Measurements from ENCODE around the gene LMO1.

Gene LMO1

DNA sequence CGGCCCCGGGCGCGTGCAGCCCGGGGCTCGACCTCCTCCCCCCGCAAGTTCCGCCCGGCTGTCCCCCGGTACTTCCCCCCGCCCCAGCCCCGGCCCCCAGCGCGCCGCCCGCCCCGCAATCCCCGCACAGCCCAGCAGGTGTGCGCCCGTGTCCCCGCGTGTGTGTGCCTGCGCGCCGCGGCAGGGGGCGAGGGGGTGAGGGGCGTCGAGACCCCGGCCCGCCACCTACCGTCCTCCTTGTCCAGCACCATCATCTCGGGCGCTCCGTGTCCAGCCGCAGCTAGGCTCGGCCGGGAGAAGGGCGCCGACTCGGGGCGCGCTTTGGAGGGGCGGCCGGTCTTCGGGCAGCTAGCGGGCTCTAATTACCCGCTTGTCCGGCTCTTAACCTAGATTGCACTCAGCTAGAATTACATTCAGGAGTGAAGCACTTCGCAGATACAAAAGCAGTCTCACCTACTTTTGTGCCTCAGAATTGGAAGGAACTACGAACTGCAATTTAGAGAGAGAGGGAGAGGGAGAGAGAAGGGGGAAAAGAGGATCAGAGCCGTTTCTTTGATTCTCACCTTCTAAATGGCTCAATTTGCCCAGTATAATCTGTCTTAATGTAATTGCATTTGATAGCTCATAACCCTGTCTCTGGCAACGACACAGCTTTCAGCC, 439 bp downstream of the LMO1 start:
- no peak for DNase-seq (ENCODE audit: low read depth in 2 of 2)

DNA sequence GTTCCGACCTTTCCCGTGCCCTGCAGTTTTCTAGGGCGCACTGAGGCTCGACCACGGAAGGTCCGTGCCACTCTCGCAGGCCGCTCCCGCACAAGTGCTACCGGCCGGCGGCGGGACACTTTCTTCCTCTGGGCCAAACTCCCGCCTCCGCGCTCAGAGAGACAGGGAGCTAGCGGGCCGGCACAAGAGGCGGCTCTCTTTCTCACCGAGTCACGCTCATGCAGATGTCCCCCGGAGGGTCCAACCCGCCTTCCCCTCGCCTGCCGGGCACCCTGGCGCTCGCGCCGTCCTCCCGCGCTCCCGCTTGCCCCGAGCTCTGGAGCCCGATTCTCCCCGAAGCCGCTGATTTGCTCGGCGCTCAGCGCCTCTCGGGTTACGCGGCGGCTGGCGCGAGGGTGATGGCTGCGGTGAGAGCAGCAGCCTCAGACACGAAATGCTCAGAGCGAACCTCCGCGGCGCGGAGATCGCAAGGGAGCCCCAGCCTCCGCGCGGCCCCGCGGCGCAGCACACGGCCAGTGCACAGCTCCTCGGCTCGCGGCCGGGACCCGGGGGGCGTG, 1.0 kb downstream of the LMO1 start:
- DNase-seq (ENCODE audit: low read depth in 2 of 2): peak in 1 of 2 donors; percentile 6

DNA sequence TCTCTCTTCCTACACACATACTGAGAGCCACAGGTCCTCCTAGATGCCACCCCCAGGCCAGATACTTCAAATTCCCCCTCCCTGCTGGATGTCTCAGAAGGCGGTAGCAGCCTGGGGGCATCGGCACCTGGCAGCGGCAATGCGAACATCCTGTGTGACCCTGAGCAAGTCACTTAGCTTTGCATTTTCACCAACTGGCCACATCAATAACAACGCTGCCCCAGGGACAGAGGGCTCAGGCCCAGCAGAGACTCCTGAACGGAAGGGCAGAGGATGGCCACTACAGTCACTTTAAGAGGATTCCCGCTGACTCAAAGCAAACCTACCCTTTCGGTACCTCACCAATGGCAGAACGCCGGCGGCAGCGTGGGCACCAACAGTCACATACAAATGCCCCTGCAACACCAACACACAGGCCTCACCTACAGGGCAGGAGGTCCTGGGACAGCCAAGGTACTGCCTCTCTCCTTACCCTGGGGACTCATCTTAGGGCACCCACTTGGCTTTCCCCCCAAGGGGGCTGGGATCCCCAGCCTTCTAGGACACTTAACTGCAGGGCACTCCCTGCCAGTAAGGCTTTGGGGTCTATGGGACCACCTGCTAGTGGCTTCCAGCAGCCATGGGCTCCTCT, 1.6 kb downstream of the LMO1 start:
- DNase-seq (ENCODE audit: low read depth in 2 of 2): no peak

DNA sequence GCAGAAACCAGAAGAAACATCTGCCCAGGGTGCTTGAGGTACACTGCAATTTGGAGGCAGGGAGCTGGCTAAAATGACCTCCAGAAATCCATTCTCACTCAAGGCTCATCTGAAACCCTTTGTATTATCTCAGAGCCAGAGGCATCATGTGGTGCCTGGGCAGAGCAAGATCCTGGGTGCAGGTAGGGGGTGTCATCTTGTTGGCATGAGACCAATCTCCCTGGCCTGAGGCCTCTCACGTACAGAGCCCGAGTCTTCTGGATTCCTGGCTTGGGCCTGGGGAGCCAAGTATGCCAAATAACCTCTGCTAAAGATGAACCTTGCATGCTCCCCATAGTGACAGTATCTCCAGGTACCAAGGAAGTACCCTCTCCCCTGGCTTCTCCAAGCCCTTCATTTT, 2.4 kb downstream of the LMO1 start:
- no peak for DNase-seq (ENCODE audit: low read depth in 2 of 2)

DNA sequence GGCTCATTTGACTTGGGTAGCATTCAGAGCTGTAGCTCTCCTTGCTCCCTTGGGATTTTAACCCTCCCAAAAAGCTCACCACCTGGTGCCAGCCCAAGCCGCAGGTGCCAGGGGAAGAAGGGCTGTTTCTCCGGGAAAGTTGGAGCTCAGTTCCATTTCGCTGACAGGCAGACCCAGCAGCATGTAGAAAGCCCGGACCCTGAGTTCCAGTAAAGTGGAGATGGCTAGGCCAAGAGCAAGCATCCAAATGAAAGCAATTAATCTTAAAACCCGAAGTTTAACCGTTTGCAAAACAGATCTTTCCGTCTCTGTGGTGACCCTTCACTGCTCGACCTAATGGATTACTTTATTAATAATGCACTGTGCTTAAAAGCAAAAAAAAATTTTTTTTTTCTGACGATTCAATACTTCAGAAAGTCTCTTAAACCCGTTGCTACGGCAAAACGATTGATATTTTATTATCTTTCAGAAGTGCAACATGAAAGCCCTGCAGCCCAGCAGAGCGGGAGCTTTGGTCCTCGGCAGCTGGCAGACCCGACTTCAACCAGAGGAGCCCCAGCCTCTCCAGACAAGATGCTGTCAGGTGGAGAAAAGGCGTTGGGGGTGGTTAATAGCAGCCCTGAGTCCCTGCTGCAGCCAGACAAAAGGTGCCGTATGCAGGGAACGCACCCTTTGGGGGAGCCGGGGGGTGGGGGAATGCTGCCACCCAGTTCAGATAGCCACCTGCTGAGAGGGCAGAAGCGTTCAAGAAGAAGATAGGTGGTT, 3.3 kb downstream of the LMO1 start:
- DNase-seq (ENCODE audit: low read depth in 2 of 2): no peak

DNA sequence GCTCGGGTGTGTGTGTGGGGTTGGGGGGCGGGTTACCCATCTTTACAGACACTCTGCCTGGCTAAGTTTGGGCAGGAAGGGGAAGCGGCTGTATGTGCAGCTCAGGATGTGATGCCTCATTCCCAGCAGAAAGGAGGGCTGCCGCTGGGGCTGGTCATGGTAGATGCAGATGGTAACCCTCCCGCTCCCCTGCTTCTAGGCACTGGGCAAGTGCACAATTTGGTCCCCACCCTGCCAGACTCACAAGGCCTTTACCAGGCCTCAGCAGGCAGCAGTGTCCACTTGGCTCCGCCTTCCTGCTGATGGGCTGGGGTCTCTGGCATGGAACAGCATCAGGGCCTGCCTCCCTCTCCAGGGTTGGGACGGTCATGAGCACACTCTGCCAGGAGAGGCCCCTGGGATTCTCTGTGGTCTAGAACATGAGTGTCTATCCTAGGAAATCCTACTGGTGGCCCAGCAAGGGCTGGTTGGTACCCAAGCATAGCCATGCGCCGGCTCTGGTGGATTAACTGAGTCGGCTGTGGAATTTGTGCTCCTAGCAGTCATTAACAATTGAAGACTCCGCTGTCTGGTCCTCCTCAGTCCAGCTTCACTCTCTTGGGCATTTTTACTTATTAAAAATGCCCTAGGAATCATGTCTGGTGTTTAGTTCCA, 4.2 kb downstream of the LMO1 start:
- no peak for DNase-seq (ENCODE audit: low read depth in 2 of 2)

DNA sequence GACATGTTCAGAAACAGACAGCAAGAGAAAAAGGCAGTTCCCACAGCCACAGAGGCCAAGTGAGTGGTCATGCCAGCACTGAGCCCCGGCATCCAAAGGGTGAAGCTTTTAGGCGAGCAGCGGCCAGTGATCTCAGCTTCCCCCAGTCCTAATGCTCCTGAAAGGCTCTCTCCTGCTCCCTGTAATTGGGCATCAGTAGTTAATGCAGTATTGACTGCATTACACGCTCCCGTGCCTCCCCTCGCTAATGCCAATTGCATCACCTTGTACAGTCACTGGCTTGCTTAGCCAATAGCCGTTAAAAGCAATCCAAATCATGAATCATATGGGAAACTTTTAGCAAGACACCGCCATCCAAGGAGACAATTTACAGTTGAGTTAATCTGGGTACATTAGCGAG, 4.9 kb downstream of the LMO1 start:
- no peak for DNase-seq (ENCODE audit: low read depth in 2 of 2)

DNA sequence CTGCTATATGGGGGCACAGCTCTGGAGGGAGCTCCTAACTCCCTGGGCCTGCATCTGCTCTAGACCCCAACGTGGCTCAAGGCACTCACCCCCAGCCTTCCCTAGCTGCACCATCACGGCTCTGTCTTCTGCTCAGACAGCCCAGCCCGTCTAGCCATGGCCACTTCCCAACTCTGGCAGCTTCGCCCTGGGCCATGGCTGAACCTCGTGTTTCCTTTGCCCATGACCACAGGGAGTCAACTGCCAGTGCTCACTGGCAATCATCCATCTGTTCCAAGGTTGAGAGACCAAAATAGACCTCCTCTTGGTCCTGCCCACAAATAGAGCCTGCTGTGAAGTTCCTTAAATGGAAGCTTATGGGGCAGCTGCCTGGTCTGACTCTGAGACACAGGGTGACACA, 5.4 kb downstream of the LMO1 start:
- DNase-seq (ENCODE audit: low read depth in 2 of 2): no peak

DNA sequence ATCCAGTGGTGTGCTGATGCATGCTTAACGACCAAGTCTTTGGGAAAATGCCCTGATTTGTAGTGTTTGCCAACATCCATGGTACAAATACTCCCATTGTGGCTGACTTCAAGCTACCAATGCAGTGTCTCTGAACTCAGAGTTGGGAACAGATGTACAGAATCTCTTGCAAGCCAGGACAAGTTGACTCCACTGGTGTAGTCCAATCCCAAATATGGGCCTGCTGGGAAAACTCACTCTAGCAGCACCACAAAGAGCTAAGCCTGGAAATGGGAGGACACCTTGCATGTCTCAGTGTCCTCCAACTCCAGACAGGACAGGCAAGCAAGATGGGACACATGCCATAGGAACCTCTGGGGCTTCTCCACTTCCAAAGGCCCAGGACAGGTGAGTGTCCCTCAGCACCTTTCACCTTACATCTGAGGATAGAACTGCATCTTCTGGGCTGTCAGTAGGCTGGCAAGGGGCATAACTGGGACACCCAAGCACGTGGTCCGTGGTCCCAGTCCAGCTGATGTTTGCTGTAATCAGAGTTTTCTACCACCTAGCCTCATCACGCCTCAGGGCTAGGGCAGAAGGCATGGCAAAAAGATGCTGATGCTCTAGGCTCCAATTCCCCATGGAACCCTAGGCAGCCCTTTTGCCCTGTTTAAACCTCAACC, 6.5 kb downstream of the LMO1 start:
- no peak for DNase-seq (ENCODE audit: low read depth in 2 of 2)

DNA sequence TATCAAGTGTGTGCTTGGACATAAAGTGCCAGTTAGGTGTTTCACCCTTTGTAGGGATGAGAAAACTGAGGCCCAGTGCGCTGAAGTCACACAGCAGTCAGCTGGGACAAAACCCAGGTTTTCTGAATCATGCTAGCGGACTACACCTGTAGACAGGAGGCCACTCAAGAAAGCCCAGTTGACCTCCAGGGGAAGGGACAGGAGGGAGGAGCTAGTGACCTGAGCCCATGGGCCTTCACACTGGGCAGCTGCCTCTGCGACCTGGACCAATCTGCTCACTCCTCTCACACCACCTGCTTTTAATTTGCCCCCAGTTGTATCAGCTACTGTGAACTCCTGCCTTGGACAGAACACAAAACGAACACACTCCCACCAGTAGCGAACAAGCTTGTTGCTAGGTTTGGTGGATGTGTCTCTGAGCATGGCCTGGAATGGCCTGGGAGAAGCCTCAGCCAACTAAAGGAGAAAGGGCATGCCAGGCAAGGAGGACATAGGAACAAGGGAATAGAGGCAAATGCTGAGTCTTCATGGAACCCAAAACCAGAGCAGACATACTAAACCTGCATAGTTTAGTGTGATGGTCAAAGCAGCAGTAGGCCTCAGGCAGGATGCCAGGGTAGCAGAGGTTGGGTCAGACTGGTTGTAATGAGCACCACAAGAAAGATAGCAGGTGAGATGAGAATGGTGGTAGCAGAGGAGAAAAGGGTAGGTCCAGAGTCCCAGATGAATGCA, 7.2 kb downstream of the LMO1 start:
- DNase-seq (ENCODE audit: low read depth in 2 of 2): no peak

DNA sequence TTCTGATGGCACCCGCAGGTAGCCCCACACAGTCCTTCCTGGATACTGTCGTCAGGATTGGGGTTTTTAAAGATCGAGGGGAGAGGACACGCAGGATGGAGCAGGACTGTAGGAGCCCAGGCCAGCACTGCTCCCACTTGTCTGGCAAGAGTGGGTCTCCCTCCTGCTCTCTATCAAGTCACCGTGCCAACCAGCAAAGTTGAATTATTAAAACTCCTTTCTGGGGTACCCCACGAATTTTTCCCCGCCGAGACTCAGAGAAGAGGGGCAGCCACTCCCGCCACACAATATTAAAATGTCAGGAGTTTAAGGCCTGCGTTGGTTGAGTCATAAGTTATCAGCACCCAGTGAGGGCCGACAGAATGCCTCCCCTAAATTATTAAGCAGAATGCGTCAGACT, 10.1 kb downstream of the LMO1 start:
- no peak for DNase-seq (ENCODE audit: low read depth in 2 of 2)

DNA sequence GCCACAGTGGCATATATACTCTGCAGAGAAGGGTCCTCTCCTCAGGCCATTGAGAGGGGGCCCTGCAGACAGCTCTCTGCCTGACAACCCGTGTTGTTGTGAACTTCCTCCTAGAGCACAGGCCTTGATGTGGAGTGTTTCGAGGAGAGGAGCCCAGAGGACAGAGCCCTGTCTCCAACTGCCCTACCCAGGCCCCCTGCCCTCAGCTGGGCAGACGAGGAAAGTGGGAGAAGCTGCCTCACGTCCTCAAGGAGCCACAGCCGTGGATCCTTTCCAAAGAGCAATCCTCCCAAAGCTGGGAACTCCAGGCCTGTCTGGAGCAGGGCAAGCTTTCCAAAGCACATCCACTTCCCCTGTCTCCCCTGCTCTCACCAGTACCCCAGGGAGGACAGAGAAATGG, 10.7 kb downstream of the LMO1 start:
- DNase-seq (ENCODE audit: low read depth in 2 of 2): no peak

DNA sequence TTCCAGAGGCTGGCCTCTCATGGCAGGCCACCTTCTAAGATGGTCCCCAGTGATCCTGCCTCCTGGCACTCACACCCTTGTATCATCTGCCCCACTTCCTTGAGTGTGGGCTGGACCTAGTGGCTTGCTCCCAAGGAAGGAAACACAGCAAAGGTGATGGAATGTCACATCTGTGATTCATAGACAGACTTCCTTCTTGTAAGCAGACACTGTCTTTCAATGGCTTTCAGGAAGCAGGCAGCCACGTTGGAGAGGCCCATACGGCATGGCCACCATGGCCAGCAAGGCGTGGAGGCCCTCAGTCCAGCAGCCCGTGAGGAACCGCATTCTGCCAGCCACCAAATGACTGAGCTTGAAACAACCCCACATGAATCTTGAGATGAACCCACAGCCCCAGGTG, 11.3 kb downstream of the LMO1 start:
- no peak for DNase-seq (ENCODE audit: low read depth in 2 of 2)

DNA sequence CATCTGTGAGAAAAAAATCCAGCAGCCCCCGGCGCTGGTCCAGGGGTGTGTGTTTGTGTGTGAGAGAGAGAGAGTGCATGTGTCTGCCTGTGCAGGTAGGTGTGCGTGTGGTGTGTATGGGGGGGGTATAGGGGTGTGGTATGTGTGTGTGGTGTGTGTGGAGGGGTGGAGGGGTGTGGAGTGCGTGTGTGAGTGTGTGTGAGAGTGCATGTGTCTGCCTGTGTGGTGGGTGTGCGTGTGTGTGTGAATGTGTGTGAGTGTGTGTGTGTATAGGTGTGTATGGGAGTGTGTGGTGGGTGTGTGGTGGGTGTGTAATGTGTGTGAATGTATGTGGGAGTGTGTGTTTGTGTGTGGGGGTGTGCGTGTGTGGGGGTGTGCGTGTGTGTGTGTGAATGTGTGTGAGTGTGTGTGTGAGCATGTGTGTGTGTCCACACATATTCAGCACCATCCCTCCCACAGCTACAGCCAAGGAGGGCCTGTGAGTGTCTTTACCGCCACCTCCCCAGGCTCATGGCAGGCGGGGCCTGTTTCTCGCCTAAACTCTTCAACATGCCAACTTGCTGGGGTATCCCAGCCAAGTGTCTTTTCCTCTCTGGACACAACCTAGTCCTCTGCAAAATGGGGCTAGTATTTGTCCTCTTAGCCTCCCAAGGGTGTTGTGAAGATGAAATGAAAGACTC, 11.9 kb downstream of the LMO1 start:
- no peak for DNase-seq (ENCODE audit: low read depth in 2 of 2)

DNA sequence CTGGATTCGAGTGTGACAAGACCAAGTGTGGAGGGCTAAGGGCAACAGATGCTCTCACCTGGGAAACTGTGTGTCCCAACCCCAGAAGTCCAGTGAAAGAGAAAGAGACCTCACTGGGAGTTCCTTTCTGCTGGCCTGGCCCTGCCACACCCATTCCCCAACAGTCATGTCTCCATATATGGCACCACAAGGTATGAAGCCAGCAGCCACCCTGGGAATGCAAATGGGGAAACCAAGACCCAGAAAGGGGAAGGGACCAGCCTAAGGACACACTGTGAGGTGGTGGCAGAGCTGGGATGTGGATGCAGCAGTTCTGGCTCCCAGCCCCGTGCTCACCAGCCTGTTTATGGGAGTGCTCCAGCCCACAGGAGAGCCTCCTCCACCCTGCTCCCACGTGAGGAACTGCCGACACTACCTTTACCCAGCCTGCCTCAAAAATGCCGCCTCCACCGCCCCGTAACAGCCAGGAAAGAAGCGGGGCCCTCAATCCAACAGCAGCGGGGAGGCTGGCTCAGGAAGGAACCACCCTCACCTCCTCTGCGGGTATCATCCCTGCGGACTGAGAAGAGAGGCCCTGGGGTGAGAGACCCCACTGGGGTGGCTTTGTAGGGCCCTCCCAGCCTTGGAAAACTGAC, 12.6 kb downstream of the LMO1 start:
- DNase-seq (ENCODE audit: low read depth in 2 of 2): no peak

DNA sequence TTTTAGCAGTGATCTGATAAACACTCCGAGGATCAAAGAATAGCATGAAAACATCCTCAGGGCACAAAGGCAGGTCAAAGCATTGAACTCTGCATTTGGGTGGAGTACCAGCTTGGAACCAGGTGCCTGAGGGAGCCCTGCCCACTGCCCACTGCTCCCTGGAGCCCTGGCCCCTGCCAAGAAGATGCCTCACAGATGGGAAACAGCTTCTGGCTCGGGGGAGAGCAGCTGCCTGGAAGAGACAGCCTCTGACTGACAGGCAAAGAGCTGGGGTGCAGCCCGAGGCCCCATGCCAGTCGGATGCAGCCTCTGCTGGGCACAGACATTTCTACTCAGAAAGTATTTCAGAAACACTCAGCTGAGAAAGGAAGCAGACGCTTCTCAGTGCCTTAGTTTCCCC, 13.2 kb downstream of the LMO1 start:
- no peak for DNase-seq (ENCODE audit: low read depth in 2 of 2)

DNA sequence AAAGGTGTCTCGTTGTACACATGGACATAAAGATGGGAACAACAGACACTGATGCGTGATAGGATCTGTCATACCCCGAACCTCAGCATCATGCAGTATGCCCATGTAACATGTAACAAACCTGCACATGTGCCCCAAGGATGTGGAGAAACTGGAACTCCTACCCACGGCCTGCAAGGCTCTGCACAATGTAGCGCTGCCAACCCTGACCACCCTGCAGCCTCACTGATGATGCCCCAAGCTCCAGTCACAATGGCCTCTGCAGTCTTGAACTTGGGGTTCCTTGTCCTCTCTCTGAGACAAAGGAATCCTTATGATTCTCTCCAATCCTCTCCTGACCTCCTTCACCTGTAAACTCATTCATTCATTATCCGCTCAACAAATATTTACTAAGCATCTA, 14.2 kb downstream of the LMO1 start:
- DNase-seq (ENCODE audit: low read depth in 2 of 2): no peak

DNA sequence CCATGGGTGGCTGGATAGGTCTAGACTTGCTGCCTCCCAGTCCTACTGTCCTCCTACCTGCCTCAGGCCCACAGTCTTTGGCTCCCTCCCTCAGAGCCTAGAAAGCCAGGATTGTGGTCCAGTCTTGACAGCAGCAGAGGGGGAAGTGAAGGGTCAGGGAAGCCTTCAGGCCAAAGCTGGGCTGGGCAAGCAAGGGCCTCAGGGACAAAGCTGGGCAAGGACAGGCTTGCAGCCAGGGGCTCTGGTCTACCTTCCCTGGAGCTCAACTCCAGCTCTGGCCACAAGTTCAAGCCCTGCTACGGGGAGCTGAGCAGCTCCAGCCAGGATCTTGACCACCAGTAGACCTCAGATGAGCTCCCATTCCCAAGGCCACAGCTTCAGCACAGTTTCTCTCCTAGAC, 14.9 kb downstream of the LMO1 start:
- no peak for DNase-seq (ENCODE audit: low read depth in 2 of 2)

DNA sequence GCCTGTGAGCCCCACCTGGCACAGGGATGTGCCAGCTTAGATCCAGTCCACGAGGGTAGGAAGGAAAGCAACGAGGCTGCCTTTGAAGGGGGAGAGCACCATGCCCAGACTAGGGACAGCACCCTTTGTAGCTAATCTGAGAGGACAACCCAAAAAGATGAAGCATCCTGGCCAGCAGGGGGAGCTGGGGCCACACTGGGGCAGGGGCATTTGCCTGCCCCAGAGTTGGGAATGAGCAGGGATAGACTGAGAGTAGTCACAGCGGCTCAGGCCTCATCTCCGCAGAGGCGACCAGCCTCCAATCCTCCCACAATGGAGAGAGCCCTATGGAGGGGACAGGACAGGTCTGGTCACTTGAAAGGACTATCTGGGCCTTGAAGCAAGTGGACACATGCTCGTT, 16.4 kb downstream of the LMO1 start:
- DNase-seq (ENCODE audit: low read depth in 2 of 2): no peak

DNA sequence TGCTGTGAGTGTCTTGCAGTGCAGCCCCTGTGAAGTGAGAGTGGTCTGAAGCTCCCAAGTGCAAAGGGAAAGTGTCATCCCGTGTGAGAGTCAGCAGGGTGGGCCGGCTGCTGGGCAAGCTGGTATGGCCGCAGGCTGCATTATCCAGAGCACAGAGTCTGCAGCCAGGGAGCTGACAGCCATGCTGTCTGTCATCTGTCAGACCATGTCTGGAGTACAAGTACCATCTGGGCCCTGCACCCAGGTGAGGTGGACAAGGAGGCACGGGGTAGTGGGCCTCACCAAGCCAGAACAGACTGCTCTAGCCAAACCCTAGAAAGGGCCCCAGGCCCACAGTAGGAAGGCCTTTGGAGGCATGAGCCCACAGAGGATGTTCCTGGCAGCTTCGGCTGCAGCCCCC, 20.2 kb downstream of the LMO1 start:
- no peak for DNase-seq (ENCODE audit: low read depth in 2 of 2)
